GM23338 (cell line): ENCODE data around the gene AP3M1. TPM values are rescaled to one million over a fixed set of nuclear protein-coding genes. Genes with fewer than 3 reads are reported as not detected.

Experiments used
- ATAC-seq: fragments of 200-7000 bp; cut with Tn5 transposase; 3 replicates; pipeline ENCODE4 v1.9.1; 2020
- DNase-seq: peaks from one replicate; pipeline ENCODE4 v3.0.0-alpha.2; 2015; ENCODE audit warnings: low spot score
- H2AFZ ChIP-seq: fragments of 200-600 bp; sonication (generic); 2 replicates; pipeline ENCODE4 v1.8.0; 2016; ENCODE audit warnings: antibody characterized with exemption, mild to moderate bottlenecking, moderate library complexity
- H3F3A ChIP-seq: fragments of 200-600 bp; sonication (generic); replicated peaks from 2 replicates; pipeline ENCODE4 v1.8.0; 2017; ENCODE audit warnings: antibody characterized with exemption, mixed run types, low read depth
- H3K27ac ChIP-seq: fragments of 200-600 bp; sonication (generic); 2 replicates; pipeline ENCODE4 v1.6.1; 2016; ENCODE audit warnings: low read depth
- H3K27me3 ChIP-seq: fragments of 200-600 bp; sonication (generic); 2 replicates; pipeline ENCODE4 v1.8.0; 2016; ENCODE audit warnings: mild to moderate bottlenecking, mixed run types, moderate library complexity; ENCODE audit not compliant: insufficient read depth
- H3K36me3 ChIP-seq: fragments of 200-600 bp; sonication (generic); 2 replicates; pipeline ENCODE4 v1.8.0; 2016; ENCODE audit warnings: mild to moderate bottlenecking; ENCODE audit not compliant: insufficient read depth
- H3K4me1 ChIP-seq: fragments of 200-600 bp; sonication (generic); 2 replicates; pipeline ENCODE4 v1.8.0; 2016; ENCODE audit warnings: mild to moderate bottlenecking, moderate library complexity; ENCODE audit not compliant: insufficient read depth
- H3K4me2 ChIP-seq: fragments of 200-600 bp; sonication (generic); 2 replicates; pipeline ENCODE4 v1.7.1; 2017; ENCODE audit warnings: mixed run types
- H3K4me3 ChIP-seq: fragments of 200-600 bp; sonication (generic); 2 replicates; pipeline ENCODE4 v1.6.1; 2016; ENCODE audit warnings: mixed run types
- H3K79me2 ChIP-seq: fragments of 200-600 bp; sonication (generic); replicated peaks from 2 replicates; pipeline ENCODE4 v1.8.0; 2017; ENCODE audit warnings: mild to moderate bottlenecking; ENCODE audit not compliant: insufficient read depth
- H3K9me2 ChIP-seq: fragments of 200-600 bp; sonication (generic); 2 replicates; pipeline ENCODE4 v1.8.0; 2017; ENCODE audit not compliant: insufficient read depth
- H4K20me1 ChIP-seq: fragments of 200-600 bp; sonication (generic); replicated peaks from 2 replicates; pipeline ENCODE4 v1.8.0; 2017; ENCODE audit warnings: mild to moderate bottlenecking; ENCODE audit not compliant: insufficient read depth
- H3K27ac Mint-ChIP-seq: 2 replicates; pipeline ENCODE4 v1.8.0; 2020; ENCODE audit warnings: inconsistent platforms, mild to moderate bottlenecking, moderate library complexity, mixed read lengths
- H3K27me3 Mint-ChIP-seq: 3 replicates; pipeline ENCODE4 v1.8.0; 2022; ENCODE audit warnings: low read depth, mild to moderate bottlenecking, moderate library complexity, mixed read lengths, inconsistent platforms; ENCODE audit not compliant: insufficient read depth, poor library complexity
- H3K36me3 Mint-ChIP-seq: 3 replicates; pipeline ENCODE4 v1.8.0; 2021; ENCODE audit warnings: low read depth, mild to moderate bottlenecking, inconsistent platforms, moderate library complexity, mixed read lengths
- H3K4me1 Mint-ChIP-seq: 3 replicates; pipeline ENCODE4 v1.8.0; 2020; ENCODE audit warnings: mild to moderate bottlenecking, inconsistent platforms, mixed read lengths
- H3K4me3 Mint-ChIP-seq: 3 replicates; pipeline ENCODE4 v1.8.0; 2021; ENCODE audit warnings: moderate library complexity, mild to moderate bottlenecking, inconsistent platforms, mixed read lengths
- H3K9me3 Mint-ChIP-seq: 3 replicates; pipeline ENCODE4 v1.8.0; 2020; ENCODE audit warnings: moderate library complexity, mild to moderate bottlenecking, inconsistent platforms, mixed read lengths
- CREB1 ChIP-seq: fragments of 250-450 bp; sonication (Bioruptor Pico); IDR thresholded peaks from 2 replicates; pipeline ENCODE4 v1.5.0; 2020; ENCODE audit warnings: low read depth, mild to moderate bottlenecking, moderate library complexity
- EZH2 ChIP-seq: fragments of 200-600 bp; sonication (generic); IDR thresholded peaks from one replicate; pipeline ENCODE4 v1.8.0; 2017; ENCODE audit warnings: antibody characterized with exemption, mild to moderate bottlenecking, low read depth; ENCODE audit not compliant: unreplicated experiment
- EZH2phosphoT487 ChIP-seq: fragments of 200-600 bp; sonication (generic); IDR thresholded peaks from one replicate; pipeline ENCODE4 v1.8.1; 2018; ENCODE audit warnings: antibody characterized with exemption; ENCODE audit not compliant: unreplicated experiment
- JUNB ChIP-seq: IDR thresholded peaks from one replicate; pipeline ENCODE4 v1.6.1; 2016; ENCODE audit warnings: antibody characterized with exemption; ENCODE audit not compliant: unreplicated experiment
- NANOG ChIP-seq: IDR thresholded peaks from 2 replicates; pipeline ENCODE4 v1.6.1; 2016; ENCODE audit warnings: antibody characterized with exemption, borderline replicate concordance
- STAT1 ChIP-seq: IDR thresholded peaks from one replicate; pipeline ENCODE4 v1.6.1; 2016; ENCODE audit warnings: antibody characterized with exemption; ENCODE audit not compliant: unreplicated experiment
- ZNF114 ChIP-seq: fragments of 250-450 bp; sonication (Bioruptor Pico); IDR thresholded peaks from 2 replicates; pipeline ENCODE4 v1.5.0; 2020; ENCODE audit warnings: mild to moderate bottlenecking, moderate library complexity
- ZNF331 ChIP-seq: fragments of 250-450 bp; sonication (Bioruptor Pico); IDR thresholded peaks from 2 replicates; pipeline ENCODE4 v1.5.0; 2020; ENCODE audit warnings: low read depth, mild to moderate bottlenecking, moderate library complexity
- polyA plus RNA-seq: library from polyadenylated mRNA; unstranded; fragments of >200 nt; fragmentation: Nextera tagmentation; extraction: Ambion mirVana; gene quantifications from 2 replicates; pipeline ENCODE4 v1.2.1, GENCODE V29; 2016
- total RNA-seq: library from RNA; depleted of rRNA; stranded (reverse); fragments of >200 nt; shearing (Covaris generic); gene quantifications from 2 replicates; pipeline ENCODE4 v1.2.3, GENCODE V29; 2014
- TF ChIP-seq, protein P1 (sequence below): IDR thresholded peaks from one replicate; pipeline ENCODE4 v1.6.1; 2018; ENCODE audit warnings: antibody characterized with exemption; ENCODE audit not compliant: unreplicated experiment
- TF ChIP-seq, protein P2 (sequence below): fragments of 250-450 bp; sonication (Bioruptor Pico); IDR thresholded peaks from 2 replicates; pipeline ENCODE4 v1.5.0; 2020; ENCODE audit warnings: mild to moderate bottlenecking, moderate library complexity
- TF ChIP-seq, protein P3 (sequence below): IDR thresholded peaks from 2 replicates; pipeline ENCODE4 v1.6.1; 2016; ENCODE audit warnings: antibody characterized with exemption

The AP3M1 gene
- total and polyA plus RNA-seq, 2 experiments from 2014 or later = 13.8 to 41.7 TPM

DNA sequence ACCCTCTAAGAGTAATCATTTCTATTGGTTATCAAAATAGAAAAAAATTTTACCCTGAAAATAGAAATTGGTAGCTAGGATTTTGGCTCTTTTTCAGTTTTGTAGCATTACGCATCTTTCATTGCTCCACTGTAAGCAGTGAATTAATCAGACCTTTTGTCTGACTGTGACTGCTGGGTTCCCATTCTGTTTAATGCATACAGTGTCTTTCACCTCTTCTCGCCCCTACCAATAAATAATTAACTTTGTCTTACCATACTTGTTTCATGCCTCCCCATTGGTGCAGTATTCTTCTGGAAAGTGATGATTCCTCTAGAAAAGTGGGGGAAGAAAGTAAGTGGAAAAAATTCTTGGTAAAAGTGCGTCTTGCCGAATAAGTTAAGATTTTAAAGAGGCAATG is 73.2 kb downstream of the AP3M1 start:
- H3K9me3 Mint-ChIP-seq = no peaks in the 10 kb centered on the region
- Histone ChIP-seq H3K4me3 (no peak overlapping the region), H4K20me1 (no peaks in the 10 kb centered on the region), H3K9me2 (no peaks in the 10 kb centered on the region), H3K79me2 (peaks cover 15% of the 10 kb centered on the region), H3K36me3 (peaks cover 5% of the 10 kb centered on the region), H3K4me2 (peak overlapping the region; percentile 34), H2AFZ (no peak overlapping the region), H3K27me3 (no peaks in the 10 kb centered on the region), H3F3A (no peaks in the 10 kb centered on the region), H3K27ac (peak overlapping the region; percentile 83), H3K4me1 (peaks cover 51% of the 10 kb centered on the region)
- no peaks in the 10 kb centered on the region for H3K27me3 Mint-ChIP-seq
- no peak overlapping the region for H3K4me3 Mint-ChIP-seq
- ATAC-seq (no peak), DNase-seq (no peak)
- H3K36me3 Mint-ChIP-seq = peaks cover 57% of the 10 kb centered on the region
- peak overlapping the region; percentile 60 for H3K27ac Mint-ChIP-seq
- TF ChIP-seq, protein P1, sequence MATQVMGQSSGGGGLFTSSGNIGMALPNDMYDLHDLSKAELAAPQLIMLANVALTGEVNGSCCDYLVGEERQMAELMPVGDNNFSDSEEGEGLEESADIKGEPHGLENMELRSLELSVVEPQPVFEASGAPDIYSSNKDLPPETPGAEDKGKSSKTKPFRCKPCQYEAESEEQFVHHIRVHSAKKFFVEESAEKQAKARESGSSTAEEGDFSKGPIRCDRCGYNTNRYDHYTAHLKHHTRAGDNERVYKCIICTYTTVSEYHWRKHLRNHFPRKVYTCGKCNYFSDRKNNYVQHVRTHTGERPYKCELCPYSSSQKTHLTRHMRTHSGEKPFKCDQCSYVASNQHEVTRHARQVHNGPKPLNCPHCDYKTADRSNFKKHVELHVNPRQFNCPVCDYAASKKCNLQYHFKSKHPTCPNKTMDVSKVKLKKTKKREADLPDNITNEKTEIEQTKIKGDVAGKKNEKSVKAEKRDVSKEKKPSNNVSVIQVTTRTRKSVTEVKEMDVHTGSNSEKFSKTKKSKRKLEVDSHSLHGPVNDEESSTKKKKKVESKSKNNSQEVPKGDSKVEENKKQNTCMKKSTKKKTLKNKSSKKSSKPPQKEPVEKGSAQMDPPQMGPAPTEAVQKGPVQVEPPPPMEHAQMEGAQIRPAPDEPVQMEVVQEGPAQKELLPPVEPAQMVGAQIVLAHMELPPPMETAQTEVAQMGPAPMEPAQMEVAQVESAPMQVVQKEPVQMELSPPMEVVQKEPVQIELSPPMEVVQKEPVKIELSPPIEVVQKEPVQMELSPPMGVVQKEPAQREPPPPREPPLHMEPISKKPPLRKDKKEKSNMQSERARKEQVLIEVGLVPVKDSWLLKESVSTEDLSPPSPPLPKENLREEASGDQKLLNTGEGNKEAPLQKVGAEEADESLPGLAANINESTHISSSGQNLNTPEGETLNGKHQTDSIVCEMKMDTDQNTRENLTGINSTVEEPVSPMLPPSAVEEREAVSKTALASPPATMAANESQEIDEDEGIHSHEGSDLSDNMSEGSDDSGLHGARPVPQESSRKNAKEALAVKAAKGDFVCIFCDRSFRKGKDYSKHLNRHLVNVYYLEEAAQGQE = no peak
- no peak for TF ChIP-seq STAT1
- no peak for TF ChIP-seq EZH2
- no peak for TF ChIP-seq NANOG
- TF ChIP-seq, protein P2, sequence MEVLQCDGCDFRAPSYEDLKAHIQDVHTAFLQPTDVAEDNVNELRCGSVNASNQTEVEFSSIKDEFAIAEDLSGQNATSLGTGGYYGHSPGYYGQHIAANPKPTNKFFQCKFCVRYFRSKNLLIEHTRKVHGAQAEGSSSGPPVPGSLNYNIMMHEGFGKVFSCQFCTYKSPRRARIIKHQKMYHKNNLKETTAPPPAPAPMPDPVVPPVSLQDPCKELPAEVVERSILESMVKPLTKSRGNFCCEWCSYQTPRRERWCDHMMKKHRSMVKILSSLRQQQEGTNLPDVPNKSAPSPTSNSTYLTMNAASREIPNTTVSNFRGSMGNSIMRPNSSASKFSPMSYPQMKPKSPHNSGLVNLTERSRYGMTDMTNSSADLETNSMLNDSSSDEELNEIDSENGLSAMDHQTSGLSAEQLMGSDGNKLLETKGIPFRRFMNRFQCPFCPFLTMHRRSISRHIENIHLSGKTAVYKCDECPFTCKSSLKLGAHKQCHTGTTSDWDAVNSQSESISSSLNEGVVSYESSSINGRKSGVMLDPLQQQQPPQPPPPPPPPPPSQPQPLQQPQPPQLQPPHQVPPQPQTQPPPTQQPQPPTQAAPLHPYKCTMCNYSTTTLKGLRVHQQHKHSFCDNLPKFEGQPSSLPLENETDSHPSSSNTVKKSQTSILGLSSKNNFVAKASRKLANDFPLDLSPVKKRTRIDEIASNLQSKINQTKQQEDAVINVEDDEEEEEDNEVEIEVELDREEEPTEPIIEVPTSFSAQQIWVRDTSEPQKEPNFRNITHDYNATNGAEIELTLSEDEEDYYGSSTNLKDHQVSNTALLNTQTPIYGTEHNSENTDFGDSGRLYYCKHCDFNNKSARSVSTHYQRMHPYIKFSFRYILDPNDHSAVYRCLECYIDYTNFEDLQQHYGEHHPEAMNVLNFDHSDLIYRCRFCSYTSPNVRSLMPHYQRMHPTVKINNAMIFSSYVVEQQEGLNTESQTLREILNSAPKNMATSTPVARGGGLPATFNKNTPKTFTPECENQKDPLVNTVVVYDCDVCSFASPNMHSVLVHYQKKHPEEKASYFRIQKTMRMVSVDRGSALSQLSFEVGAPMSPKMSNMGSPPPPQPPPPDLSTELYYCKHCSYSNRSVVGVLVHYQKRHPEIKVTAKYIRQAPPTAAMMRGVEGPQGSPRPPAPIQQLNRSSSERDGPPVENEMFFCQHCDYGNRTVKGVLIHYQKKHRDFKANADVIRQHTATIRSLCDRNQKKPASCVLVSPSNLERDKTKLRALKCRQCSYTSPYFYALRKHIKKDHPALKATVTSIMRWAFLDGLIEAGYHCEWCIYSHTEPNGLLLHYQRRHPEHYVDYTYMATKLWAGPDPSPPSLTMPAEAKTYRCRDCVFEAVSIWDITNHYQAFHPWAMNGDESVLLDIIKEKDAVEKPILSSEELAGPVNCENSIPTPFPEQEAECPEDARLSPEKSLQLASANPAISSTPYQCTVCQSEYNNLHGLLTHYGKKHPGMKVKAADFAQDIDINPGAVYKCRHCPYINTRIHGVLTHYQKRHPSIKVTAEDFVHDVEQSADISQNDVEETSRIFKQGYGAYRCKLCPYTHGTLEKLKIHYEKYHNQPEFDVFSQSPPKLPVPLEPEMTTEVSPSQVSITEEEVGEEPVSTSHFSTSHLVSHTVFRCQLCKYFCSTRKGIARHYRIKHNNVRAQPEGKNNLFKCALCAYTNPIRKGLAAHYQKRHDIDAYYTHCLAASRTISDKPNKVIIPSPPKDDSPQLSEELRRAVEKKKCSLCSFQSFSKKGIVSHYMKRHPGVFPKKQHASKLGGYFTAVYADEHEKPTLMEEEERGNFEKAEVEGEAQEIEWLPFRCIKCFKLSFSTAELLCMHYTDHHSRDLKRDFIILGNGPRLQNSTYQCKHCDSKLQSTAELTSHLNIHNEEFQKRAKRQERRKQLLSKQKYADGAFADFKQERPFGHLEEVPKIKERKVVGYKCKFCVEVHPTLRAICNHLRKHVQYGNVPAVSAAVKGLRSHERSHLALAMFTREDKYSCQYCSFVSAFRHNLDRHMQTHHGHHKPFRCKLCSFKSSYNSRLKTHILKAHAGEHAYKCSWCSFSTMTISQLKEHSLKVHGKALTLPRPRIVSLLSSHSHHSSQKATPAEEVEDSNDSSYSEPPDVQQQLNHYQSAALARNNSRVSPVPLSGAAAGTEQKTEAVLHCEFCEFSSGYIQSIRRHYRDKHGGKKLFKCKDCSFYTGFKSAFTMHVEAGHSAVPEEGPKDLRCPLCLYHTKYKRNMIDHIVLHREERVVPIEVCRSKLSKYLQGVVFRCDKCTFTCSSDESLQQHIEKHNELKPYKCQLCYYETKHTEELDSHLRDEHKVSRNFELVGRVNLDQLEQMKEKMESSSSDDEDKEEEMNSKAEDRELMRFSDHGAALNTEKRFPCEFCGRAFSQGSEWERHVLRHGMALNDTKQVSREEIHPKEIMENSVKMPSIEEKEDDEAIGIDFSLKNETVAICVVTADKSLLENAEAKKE (CRISPR knock-in tag) = no peak
- no peak for TF ChIP-seq JUNB
- TF ChIP-seq EZH2phosphoT487 = no peak
- no peak for TF ChIP-seq CREB1 (CRISPR knock-in tag)
- TF ChIP-seq ZNF114 (CRISPR knock-in tag) = no peak
- TF ChIP-seq ZNF331 (CRISPR knock-in tag) = no peak
- TF ChIP-seq, protein P3, sequence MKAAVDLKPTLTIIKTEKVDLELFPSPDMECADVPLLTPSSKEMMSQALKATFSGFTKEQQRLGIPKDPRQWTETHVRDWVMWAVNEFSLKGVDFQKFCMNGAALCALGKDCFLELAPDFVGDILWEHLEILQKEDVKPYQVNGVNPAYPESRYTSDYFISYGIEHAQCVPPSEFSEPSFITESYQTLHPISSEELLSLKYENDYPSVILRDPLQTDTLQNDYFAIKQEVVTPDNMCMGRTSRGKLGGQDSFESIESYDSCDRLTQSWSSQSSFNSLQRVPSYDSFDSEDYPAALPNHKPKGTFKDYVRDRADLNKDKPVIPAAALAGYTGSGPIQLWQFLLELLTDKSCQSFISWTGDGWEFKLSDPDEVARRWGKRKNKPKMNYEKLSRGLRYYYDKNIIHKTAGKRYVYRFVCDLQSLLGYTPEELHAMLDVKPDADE = no peak
- H3K4me1 Mint-ChIP-seq = peaks cover 61% of the 10 kb centered on the region
